Kidney glomerular epithelial cell (primary cell): ENCODE data around the gene PSMB7.
A peak's percentile ranks its signal among the peaks of the same experiment; 100 is the strongest.

Experiments used
- DNase-seq: peaks from one replicate; lab custom pipeline; 2025; lab: John Stamatoyannopoulos, UW

PSMB7 gene

DNA sequence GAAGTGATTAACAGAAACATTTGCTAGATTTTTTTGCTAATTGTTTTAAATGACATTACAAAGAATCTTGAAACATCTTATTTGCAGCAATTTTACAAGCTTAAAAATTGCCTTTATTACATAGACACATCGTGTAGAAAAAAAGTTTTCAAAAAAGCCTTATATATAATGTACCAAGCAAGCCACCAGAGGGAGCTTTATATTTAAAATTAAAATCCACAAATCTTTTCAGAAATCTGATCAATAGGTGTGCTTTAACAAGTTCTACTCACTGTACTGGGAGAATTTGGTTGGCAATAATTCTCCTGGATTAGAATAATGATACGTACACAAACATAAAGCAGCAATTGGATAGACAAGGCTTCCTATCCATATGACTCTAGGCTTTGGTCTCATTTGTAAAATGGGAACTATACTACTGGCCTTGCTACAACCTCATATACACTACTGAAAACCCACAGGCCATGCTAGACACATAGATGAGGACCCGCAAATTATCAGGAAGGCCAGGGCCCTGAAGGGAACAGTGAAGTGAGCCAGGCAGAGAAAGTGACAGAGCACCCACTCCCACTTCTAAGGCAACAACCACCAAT, 4.8 kb downstream of the PSMB7 start:
- DNase-seq = no peak

DNA sequence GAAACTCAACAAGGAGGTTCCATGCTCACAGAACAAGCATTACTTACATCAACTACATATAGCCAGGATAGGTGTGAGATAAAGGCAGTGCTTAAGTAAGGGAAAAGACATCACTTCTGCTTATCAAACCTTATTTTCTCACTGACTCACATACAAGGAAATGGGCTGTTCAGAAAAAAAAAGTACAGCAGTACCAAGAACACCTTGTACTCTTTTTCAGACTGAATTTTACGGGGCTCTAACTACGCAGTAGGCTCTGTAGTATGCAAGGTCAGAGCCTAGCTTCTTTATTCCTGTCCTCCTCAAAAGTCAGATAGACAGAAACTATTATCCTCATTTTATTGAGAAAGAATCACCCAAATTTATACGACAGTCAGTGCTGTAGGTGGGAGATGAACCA, 5.8 kb downstream of the PSMB7 start:
- DNase-seq = no peak

DNA sequence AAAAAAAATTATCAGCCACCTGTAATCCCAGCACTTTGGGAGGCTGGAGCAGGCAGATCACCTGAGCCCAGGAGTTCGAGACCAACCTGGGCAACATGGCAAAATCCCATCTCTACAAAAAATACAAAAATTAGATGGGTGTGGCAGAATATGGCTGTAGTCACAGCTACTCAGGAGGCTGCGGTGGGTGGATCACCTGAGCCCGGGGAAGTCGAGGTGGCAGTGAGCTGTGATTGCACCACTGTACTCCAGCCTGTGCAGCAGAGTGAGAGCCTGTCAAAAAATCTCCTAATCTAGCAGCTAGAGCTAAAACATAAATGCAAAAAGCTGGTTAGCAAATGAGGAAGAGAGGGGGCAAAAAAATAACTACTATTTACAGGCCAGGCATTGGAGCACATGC, 12.0 kb downstream of the PSMB7 start:
- no peak for DNase-seq

DNA sequence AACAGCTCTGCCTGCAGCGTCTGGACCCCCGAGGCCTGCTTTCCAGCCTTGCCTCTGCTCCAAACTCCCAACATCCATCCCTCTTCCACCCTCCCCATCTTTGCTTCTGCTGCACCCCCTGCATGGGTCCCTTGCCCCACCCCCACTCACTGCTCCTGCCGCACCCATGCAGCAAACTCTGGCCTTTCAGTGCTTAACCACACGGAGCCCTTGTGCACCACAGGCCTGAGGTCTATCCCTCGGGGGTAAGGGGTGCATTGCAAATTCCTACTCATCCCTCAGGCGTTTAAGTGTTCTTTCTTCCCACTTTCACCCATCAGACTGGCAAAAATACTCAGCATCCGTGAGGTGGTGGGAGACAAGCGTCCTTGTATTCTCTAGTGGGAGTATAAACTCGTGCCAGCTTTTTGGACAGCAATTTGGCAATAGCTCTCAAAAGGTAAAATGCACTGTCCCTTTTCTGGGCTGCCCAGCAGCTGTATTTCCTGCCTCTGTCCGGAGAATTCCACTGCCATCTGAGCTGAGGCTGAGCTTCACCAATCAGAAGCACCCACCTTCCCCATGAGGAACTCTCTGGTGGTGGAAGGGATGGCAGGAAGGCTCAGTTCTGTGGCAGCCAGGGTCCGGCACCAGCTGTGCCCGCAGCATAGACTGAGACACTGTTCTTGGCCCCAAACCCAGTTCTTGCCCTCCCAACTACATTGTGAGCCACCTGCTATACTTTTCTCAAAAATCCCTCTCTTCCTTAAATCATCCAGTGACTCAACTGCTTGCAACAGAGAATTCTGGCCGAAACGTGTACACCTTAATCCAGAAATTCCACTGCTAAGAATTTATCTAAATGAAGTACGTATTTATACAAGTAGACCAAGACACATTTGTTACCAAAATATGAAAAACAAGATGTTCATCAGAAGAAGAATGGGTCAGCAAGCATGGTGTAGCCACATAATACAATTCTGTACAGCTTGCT, 15.0 kb downstream of the PSMB7 start:
- DNase-seq = no peak

DNA sequence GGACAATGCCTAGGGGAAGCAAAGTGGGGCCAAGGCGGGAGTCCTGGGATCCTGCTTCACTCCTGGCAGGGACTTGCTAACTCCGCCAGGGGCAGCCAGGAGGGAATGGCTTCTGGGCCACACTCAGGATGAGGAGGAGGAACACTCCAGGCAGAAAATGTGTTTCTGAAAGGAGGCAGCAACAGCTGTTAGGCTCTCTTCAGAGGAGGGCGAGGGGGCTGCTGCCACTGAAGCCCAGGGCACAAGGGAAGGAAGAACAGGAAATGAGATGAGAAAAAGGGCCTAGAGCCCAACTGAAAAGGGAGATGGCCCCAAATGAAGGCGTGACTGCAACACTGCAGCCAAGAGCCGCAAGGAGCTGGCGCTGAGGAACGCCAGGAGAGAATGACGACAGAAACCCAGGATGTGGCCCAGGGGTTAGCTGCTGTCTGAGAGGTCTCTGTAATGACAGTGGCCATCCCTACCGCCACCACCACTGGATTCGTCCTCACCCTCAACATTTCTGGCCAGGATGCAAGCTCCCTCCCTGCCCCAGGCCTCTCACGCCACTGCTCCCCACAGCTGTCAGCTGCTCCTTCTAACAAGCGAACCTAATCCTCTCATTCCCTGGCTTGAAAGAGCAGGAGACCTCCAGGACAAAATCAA, 15.8 kb downstream of the PSMB7 start:
- no peak for DNase-seq

DNA sequence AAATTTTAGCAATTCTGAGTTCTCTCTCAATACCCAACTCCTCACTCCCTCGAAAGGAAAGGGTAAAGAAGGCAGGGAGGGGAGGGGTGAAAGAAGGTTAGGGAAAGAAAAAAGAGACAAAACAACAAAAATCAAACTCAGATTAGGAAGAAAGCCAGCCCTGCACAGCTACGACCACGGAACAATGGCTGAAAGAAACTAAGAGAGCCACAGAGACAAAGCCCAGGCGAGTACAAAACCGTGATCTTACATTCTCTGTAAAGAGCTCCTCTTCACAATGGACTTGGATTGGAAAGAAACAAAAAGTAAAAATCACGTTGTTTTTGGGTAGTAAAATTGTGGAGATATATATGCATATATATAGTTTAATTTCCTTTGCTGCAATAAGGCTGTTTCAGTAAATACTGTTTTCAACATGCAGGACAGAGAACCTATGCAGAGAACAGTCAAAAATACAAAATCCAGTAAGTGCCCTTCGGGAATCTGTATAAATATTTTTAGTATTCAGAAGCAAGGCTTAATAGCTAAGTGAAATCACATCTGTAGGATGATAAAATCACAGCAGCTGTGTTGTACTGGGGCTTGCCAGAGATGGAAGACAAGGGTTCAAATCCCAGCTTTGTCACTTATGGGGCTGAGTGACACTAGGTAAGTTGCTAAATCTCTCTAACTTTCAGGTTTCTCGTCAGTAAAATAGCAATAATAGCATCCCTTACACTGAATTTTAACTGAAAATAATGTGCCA, 16.9 kb downstream of the PSMB7 start:
- DNase-seq = no peak

DNA sequence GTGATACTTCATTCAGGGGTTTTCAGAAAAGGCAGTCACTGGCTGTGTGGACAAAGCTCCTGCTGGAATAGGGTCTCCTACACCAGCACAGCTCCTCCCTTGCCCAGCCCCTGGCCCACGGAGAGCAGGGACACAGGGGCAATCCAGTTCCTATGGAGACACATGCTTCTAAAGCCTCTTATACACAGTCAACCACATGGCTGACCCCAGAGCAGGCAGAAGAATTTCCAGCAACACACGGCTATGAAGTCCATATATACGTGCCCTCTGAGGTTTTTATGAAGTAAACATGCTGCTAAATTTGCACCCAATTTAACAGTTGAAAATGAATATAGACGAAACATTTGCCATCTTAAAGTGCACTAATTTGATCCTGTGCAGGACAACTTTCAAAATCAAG, 19.4 kb downstream of the PSMB7 start:
- no peak for DNase-seq

DNA sequence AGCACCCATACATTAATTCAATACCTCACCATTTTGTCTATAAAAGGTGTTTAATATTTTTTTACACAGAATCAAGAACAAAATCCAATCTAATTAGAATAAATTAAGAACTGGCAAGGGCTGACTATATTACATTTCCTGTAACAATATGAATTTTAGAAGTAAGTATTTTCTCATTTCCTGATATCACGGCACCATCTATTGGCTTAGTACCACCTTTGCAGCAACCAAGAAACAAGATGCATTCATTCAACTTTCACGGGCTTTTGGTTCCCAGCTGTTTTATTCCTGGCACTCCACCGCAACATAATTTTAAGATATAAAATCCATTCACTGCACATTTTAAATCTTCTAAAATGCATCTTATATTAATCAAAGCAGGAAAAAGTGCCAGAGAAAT, 20.6 kb downstream of the PSMB7 start:
- DNase-seq = no peak

DNA sequence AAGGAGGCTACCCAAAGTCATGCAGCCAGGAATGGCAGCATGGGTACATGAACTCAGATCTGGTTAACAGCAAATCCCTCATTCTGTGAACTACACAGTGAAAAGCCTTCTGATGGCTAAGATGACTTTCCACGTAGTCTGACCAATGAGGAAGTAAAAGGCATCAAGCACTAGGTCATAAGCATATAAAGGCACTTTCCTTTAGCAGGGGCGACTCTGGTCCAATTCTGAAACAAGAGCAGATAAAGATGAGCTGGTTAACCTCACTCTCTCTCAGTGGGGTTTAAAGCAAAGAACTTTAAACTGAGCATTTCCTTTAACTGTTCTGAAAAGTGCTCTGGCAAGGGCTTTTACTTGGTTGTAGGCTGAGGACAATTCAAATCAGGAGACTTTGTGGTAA, 21.1 kb downstream of the PSMB7 start:
- DNase-seq = no peak

DNA sequence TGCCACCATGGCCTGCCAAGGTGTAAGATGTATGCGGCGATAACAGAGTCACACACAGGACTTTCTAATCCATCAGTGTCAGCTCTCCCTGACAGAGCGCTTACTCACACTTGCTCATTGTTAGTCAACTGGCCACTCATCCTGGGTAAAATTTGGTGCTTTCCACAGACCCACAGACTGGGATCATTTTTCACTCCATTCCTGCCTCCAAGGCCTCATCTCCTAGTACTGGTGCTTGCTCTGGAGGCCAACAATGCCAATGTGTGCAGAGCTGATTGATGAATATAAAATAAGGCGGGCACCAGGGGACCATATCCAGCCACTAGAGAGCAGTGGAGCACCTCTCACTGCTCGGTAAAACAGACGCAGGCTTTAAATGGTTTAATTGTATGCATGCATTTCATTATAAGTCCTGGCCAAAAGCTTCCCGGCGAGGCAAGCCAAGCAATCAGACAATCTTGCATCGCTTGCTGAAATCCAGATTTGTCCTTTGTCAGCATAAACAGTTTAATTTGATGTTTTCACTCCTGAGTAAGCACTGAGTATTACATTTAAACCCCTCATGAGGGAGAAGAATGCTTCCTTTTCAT, 22.3 kb downstream of the PSMB7 start:
- DNase-seq = peak; percentile 71

DNA sequence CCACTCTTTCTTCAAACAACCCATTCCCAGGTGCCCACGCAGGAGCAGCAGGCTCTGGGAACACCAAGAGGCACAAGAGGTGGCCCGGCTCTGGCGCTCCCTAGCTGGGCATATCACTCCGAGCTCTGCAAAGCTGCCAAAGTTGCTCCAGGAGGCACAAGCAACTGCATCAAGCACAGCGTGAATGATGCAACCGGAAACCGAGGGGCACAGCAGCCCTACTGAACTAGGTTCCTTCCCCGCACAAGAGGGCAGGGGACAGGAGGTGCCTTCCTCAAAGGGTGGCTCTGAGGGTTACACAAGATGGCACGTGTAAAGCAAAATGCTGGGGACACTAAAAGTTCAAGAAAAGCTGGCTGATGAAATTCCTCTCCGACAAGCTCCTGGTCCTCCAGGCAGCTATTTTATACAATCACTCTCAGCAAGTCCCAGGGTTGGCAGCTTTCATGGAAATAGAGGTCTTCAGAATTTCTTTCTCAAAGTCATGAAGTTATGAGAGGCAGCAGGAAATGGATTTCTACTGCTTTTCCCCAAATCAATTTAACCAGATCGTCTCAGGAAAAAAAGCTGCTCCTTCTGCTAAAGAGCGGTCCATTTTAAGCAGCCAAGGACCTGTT, 22.9 kb downstream of the PSMB7 start:
- no peak for DNase-seq

DNA sequence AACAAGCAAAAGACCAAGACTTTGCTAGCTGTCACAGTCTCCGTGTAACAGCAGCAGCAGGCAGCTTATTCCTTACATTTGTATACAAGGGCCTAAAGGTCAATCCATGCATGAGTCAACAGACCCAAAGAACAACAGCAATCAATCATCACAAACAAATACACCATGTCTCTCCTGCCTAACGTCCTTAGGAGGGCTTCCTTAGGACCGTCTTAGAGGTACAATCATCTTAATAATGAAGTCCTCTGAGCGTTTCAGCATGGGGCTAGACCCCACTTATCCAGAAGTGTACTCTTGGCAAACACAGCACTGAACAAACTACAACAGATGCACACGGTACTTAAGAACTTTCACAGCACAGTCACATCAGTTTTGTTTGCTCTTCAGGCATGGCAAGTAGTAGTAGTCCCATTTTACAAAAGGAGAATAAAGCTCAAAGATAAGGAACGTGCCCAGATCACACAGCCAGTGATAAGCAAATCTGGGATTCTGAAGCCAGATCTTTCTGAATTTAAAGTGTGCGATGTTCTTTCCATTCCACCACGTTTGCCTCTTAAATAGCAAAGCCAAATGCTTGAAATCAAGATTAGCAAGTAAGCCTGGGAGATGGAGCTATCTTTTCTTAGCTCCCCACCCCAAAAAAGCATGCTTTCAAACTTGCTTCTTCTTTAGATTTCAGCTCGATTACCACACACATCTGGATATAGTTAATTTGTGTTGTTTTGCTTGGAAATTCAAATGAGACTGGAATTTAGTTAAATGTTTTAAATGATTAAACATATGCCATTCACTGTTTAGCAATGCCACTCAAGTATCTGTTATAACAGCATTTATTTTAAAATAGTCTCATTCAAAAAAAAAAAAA, 24.2 kb downstream of the PSMB7 start:
- no peak for DNase-seq

DNA sequence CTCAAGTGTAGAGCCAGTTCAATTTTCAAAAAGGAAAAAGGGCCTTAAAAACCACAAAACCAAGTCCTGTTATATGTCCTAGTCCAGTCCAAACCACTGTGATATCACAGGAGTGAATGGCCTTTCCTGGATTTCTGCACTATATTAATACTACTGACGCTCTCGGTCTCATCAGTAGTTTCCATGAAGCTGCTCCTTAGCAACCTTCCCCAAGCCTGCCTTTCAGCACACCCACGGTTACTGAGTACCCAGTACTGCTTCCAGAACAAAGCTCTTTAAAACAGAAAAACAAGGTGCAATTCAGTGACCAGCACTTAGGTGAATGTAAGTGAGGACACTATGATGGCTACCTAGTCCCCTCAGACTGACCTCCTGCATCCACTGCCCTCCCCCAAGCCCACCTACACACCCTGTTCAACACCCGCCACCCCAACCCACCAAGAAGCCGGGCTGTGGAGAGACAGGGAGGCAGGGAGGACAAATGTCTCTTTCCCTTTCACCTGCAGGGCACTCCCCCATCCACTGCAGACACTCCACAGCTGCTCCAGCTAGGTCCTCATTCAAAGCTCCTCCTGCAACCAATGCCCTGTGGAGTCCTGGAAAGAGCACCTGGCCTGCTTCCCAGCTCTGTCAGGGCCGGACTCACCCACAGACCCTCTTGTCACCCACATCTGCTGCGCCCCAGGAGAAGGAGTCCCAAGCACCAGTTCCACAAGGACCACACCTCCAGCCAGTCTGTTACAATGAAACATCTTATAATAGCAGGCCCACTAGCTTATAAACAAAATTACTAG, 25.9 kb downstream of the PSMB7 start:
- no peak for DNase-seq

DNA sequence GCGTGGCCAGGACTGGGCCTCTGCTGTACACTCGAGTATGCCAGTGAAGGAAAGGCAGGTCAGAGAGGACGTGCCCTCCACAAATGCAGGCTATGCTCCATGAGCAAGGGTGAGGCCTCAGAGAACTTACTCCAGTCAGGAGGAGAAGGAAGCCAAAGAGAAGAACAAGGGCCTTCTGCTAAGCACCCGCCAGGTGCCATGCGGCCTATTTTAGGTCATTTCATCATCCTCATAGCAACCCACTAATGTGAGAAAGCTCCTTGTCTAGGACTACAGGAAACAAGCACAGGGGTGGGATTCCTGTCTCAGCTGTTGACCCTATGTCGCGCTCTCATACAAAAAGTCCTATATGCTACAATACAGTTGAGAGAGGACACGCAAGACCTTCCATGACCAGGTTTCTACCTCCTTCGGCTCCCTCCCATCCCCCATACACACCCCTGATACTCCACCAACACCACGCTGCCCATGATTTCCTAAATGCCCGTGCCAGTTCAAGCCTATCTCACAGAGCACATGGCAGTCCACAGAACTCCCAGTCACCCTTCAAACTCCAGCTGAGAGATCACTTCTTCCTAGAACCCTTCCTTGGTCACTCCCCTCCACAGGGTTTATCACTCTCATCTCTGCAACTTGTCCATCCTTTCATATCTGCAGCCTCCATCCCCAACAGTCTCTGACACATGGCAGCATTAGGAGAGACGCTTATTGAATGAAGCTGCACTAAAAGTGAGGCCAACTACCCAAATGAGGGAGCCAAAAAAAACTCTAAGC, 26.8 kb downstream of the PSMB7 start:
- DNase-seq = no peak

DNA sequence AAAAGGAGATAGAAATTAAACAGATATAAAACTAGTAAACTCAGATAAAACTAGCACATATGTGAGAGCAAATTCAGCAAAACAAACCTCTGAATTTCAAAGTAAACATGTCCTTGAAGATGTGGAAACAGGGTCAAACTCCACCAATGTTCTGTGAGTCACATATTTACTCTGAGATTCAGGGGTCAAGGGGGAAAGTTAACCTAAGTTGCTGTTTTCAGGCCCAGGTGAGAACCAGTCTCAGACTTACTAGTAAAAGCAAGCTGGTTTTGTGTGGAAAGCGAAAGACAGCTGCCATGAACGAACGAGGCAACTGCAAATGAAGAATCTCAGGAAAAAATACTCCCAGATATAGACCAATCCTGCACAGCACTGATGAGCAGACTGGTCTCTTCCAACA, 29.0 kb downstream of the PSMB7 start:
- no peak for DNase-seq

DNA sequence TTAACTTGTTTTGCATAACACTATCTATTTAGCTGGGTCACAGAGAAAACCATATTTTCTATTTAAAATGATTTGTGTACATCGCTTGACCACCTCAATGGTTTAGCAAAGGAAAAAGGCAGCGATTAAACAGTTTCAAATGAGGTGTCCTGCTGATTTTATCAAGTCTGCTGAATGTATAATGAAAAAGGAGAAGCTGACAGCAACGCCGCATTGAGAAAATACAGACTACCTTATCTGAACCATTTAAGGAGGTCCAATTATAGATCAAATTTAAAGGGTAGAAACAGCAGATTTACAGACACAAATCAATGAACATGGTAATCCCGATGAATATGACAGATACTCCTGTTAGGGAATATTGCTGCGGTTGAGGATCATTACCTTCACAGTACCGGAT, 29.6 kb downstream of the PSMB7 start:
- no peak for DNase-seq

DNA sequence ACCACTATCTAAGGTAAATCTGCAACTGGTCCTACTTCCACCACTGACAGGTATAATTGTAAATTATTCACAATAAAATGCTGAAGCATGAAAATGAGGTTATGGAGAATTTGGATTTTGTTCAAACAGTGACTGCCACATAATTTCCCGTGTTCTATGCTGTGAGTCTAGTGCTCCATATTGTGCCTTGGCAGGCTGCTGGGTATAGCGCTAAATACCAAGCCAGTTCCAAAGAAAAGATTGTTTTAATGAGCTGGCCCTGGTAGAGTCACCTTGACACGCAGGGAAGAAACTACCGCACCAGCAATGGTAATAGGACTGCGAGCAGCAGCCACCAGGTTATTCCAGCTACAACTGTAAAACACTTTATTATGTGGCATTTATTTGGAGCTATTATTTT, 30.4 kb downstream of the PSMB7 start:
- DNase-seq = no peak

DNA sequence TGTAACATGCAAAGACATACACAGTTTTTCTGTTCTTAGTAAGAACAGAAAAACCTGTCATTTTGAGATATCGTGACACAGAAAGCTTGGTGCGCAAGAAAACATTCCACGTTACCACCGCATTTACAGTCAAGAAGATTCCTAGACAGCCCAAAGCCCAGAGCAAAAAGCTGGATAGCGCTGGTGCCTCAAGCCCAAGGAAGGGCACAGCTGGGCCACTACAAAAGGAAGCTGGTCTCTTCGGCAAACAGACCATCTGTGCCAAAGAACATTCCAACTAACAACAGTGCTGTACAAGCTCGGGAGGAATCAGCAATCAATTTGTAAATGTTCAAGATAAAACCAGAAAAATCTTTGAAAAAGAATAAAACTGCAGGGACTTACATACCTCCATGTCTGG, 31.0 kb downstream of the PSMB7 start:
- DNase-seq = no peak
